Measurements from ENCODE around the gene CTDSPL.
"Not testable (repeated sequence)": the region's sequence is repeated elsewhere in the genome, so short reads cannot be mapped to it uniquely, and the experiment has no call there.

Gene CTDSPL

GRCh38 chr3:37972056-37972455 lies 110.4 kb downstream of the CTDSPL start:
- not testable (repeated sequence) for DNase-seq

- no peak for DNase-seq
Measured at GRCh38 chr3:37973246-37974054, 111.8 kb downstream of the CTDSPL start.

GRCh38 chr3:37974121-37975083 lies 112.7 kb downstream of the CTDSPL start:
- peak in 1 of 2 experiments; percentile 37 for DNase-seq

GRCh38 chr3:37979541-37980461 lies 118.1 kb downstream of the CTDSPL start:
- DNase-seq = no peak

- no peak for DNase-seq
Measured at GRCh38 chr3:37980462-37981347, 119.0 kb downstream of the CTDSPL start.

- no peak for DNase-seq
Measured at GRCh38 chr3:37981348-37981664, 119.6 kb downstream of the CTDSPL start.

GRCh38 chr3:37982331-37982730 lies 120.7 kb downstream of the CTDSPL start:
- no peak for DNase-seq

- DNase-seq = no peak
Measured at GRCh38 chr3:37984051-37984450, 122.4 kb downstream of the CTDSPL start.

GRCh38 chr3:37984596-37984995 lies 122.9 kb downstream of the CTDSPL start:
- no peak for DNase-seq

- DNase-seq = no peak
Measured at GRCh38 chr3:37985637-37986320, 124.1 kb downstream of the CTDSPL start.

- DNase-seq = no peak
Measured at GRCh38 chr3:37986479-37987314, 125.0 kb downstream of the CTDSPL start.

- no peak for DNase-seq
Measured at GRCh38 chr3:37987315-37987697, 125.6 kb downstream of the CTDSPL start.

GRCh38 chr3:37987751-37988179 lies 126.1 kb downstream of the CTDSPL start:
- no peak for DNase-seq

GRCh38 chr3:37988376-37988775 lies 126.7 kb downstream of the CTDSPL start:
- DNase-seq = not testable (repeated sequence)

- DNase-seq = no peak
Measured at GRCh38 chr3:37988931-37989525, 127.3 kb downstream of the CTDSPL start.

GRCh38 chr3:37989821-37990480 lies 128.3 kb downstream of the CTDSPL start:
- no peak for DNase-seq

GRCh38 chr3:37990527-37990926 lies 128.8 kb downstream of the CTDSPL start, which contains the start of gene VILL:
Gene VILL, plus strand, starts transcription at chr3:37990786. Its CDS starts 2,887 bp downstream, at chr3:37993673.
- DNase-seq = no peak

GRCh38 chr3:37991109-37991508 lies 129.4 kb downstream of the CTDSPL start:
- DNase-seq = no peak

- DNase-seq = no peak
Measured at GRCh38 chr3:37991823-37992222, 130.1 kb downstream of the CTDSPL start.

All from SW 1271 (cell line).